ENCODE results near the gene DARS1.

GRCh38 chr2:136001131-136001530, 15.7 kb upstream of the DARS1 start:
- no peak for TF ChIP-seq CTCF (IDR thresholded peaks at IDR 0.05)
- TF ChIP-seq POLR2AphosphoS5 (IDR thresholded peaks at IDR 0.05) = no peak
- TF ChIP-seq POLR2A (IDR thresholded peaks at IDR 0.05) = no peak
- no peak for TF ChIP-seq EP300 (IDR thresholded peaks at IDR 0.05)
